H1 (cell line): Measurements from ENCODE around the gene DDIAS. TPM values are rescaled to one million over a fixed set of nuclear protein-coding genes. Genes with fewer than 3 reads are reported as not detected.

Experiments
- CTCF ChIA-PET: fragments of 300-600 bp; sonication (Branson Sonifier 250); formaldehyde crosslinking; loops from one replicate; lab custom pipeline; 2021; ENCODE audit not compliant: partially characterized antibody; lab: Charles Lee
- POLR2A ChIA-PET: fragments of 300-600 bp; sonication (Branson Sonifier 250); formaldehyde crosslinking; loops from one replicate; lab custom pipeline; 2021; ENCODE audit warnings: inconsistent platforms; ENCODE audit not compliant: partially characterized antibody; lab: Charles Lee
- DNase-seq, 2 experiments: peaks; one replicate each; pipeline versions ENCODE4 v3.0.0 to v3.0.0-alpha.2; 2010 to 2022; ENCODE audit warnings: low spot score in 2 of 2, low read depth in 1 of 2, mixed read lengths in 1 of 2
- FAIRE-seq: peaks from 2 replicates; lab custom pipeline; 2011; peaks lifted over from hg19 to GRCh38; lab: Jason Lieb, UNC
- H2AFZ ChIP-seq: 2 replicates; pipeline ENCODE4 v1.8.1; 2012; ENCODE audit warnings: low read length, inconsistent platforms
- H2AK5ac ChIP-seq: 2 replicates; pipeline ENCODE4 v1.6.1; 2013; ENCODE audit warnings: low read depth, low read length
- H2BK120ac ChIP-seq: replicated peaks from 2 replicates; pipeline ENCODE3; 2013; ENCODE audit warnings: low read depth, low read length, inconsistent platforms
- H2BK12ac ChIP-seq: 2 replicates; pipeline ENCODE4 v1.6.1; 2013; ENCODE audit warnings: low read depth, low read length
- H2BK15ac ChIP-seq: 2 replicates; pipeline ENCODE4 v1.6.1; 2013; ENCODE audit warnings: low read length
- H2BK20ac ChIP-seq: 2 replicates; pipeline ENCODE4 v1.6.1; 2013; ENCODE audit warnings: low read length
- H2BK5ac ChIP-seq: 2 replicates; pipeline ENCODE4 v1.6.1; 2013; ENCODE audit warnings: low read depth, low read length
- H3K14ac ChIP-seq: 2 replicates; pipeline ENCODE4 v1.6.1; 2013; ENCODE audit warnings: inconsistent platforms; ENCODE audit not compliant: insufficient read length
- H3K18ac ChIP-seq: 2 replicates; pipeline ENCODE4 v1.6.1; 2013; ENCODE audit warnings: low read length; ENCODE audit errors: extremely low read depth
- H3K23ac ChIP-seq: 2 replicates; pipeline ENCODE4 v1.6.1; 2013; ENCODE audit warnings: inconsistent platforms; ENCODE audit not compliant: insufficient read length
- H3K23me2 ChIP-seq: 2 replicates; pipeline ENCODE4 v1.6.1; 2013; ENCODE audit warnings: low read depth, low read length
- H3K27ac ChIP-seq: 2 replicates; pipeline ENCODE4 v1.6.1; 2011; ENCODE audit warnings: low read depth, low read length, inconsistent platforms
- H3K27me3 ChIP-seq, 4 experiments: replicated peaks in 1 of 4; 1 replicate in 1 of 4; 2 replicates in 3 of 4; pipeline versions ENCODE4 v1.6.1 to v1.8.1; 2011 to 2013; ENCODE audit warnings: low read length in 3 of 4, mild to moderate bottlenecking in 3 of 4, inconsistent platforms in 2 of 4, mixed read lengths in 2 of 4, moderate library complexity in 1 of 4; ENCODE audit not compliant: control insufficient read depth in 3 of 4, insufficient read depth in 3 of 4; ENCODE audit errors: extremely low read depth in 1 of 4
- H3K36me3 ChIP-seq, 4 experiments: 2 replicates each; pipeline versions ENCODE4 v1.6.1 to v1.8.1; 2011 to 2013; ENCODE audit warnings: mild to moderate bottlenecking in 4 of 4, low read length in 3 of 4, moderate library complexity in 2 of 4, control low read depth in 1 of 4, inconsistent platforms in 1 of 4; ENCODE audit not compliant: insufficient read depth in 4 of 4, control insufficient read depth in 2 of 4
- H3K4ac ChIP-seq: replicated peaks from 2 replicates; pipeline ENCODE3; 2013; ENCODE audit warnings: low read length, low read depth, mixed read lengths, inconsistent platforms; ENCODE audit not compliant: insufficient read length
- H3K4me1 ChIP-seq, 4 experiments: replicated peaks in 1 of 4; 1 replicate in 1 of 4; 2 replicates in 3 of 4; pipeline versions ENCODE4 v1.6.1 to v1.8.1; 2011 to 2013; ENCODE audit warnings: low read length in 3 of 4, inconsistent platforms in 2 of 4, mixed read lengths in 1 of 4; ENCODE audit not compliant: insufficient read depth in 4 of 4, control insufficient read depth in 3 of 4
- H3K4me2 ChIP-seq, 2 experiments: 2 replicates each; pipeline versions ENCODE4 v1.6.1 to v1.8.1; 2011 to 2013; ENCODE audit warnings: low read depth in 2 of 2, low read length in 2 of 2, control low read depth in 1 of 2, inconsistent platforms in 1 of 2, mild to moderate bottlenecking in 1 of 2; ENCODE audit not compliant: insufficient read depth in 1 of 2
- H3K4me3 ChIP-seq, 4 experiments: fragments of 200-600, 300-600 bp in 1 of 4; sonication (generic), shearing (Covaris generic), sonication (Bioruptor Twin) in 1 of 4; 2 replicates each; pipeline versions ENCODE4 v1.5.1 to v1.8.1; 2011 to 2016; ENCODE audit warnings: low read length in 4 of 4, low read depth in 3 of 4, control low read depth in 2 of 4, inconsistent platforms in 2 of 4, mild to moderate bottlenecking in 2 of 4, mixed read lengths in 1 of 4, moderate library complexity in 1 of 4; ENCODE audit not compliant: insufficient read depth in 2 of 4; ENCODE audit errors: extremely low read depth in 1 of 4
- H3K56ac ChIP-seq: replicated peaks from 2 replicates; pipeline ENCODE3; 2013; ENCODE audit warnings: low read depth, mild to moderate bottlenecking, mixed read lengths, low read length, inconsistent platforms; ENCODE audit not compliant: insufficient read length
- H3K79me1 ChIP-seq: 2 replicates; pipeline ENCODE4 v1.6.1; 2013; ENCODE audit warnings: low read depth, low read length, control low read depth
- H3K79me2 ChIP-seq, 2 experiments: 2 replicates each; pipeline versions ENCODE4 v1.6.1 to v1.8.1; 2012 to 2013; ENCODE audit warnings: low read length in 2 of 2, mild to moderate bottlenecking in 2 of 2, inconsistent platforms in 1 of 2; ENCODE audit not compliant: insufficient read depth in 2 of 2, control insufficient read depth in 1 of 2
- H3K9ac ChIP-seq, 4 experiments: replicated peaks in 1 of 4; 1 replicate in 1 of 4; 2 replicates in 3 of 4; pipeline versions ENCODE4 v1.6.1 to v1.8.1; 2011 to 2013; ENCODE audit warnings: low read depth in 3 of 4, low read length in 3 of 4, control low read depth in 2 of 4, mild to moderate bottlenecking in 2 of 4, moderate library complexity in 2 of 4, inconsistent platforms in 1 of 4; ENCODE audit errors: extremely low read depth in 1 of 4
- H3K9me3 ChIP-seq, 2 experiments: 2 replicates each; pipeline versions ENCODE4 v1.6.1 to v1.8.1; 2012 to 2013; ENCODE audit warnings: mild to moderate bottlenecking in 2 of 2, moderate library complexity in 2 of 2, control low read depth in 1 of 2, inconsistent platforms in 1 of 2, low read depth in 1 of 2, low read length in 1 of 2, mixed read lengths in 1 of 2; ENCODE audit not compliant: insufficient read depth in 2 of 2
- H4K20me1 ChIP-seq, 2 experiments: replicated peaks in 1 of 2; 2 replicates each; pipeline versions ENCODE3 to v1.8.1; 2011 to 2013; ENCODE audit warnings: inconsistent platforms in 2 of 2, low read length in 2 of 2, mild to moderate bottlenecking in 1 of 2; ENCODE audit not compliant: insufficient read depth in 2 of 2, control insufficient read depth in 1 of 2
- H4K5ac ChIP-seq: 2 replicates; pipeline ENCODE4 v1.6.1; 2013; ENCODE audit warnings: low read length, low read depth, mixed read lengths, inconsistent platforms; ENCODE audit not compliant: insufficient read length
- H4K8ac ChIP-seq: 2 replicates; pipeline ENCODE4 v1.8.0; 2013; ENCODE audit warnings: mild to moderate bottlenecking, moderate library complexity, low read length, inconsistent platforms; ENCODE audit not compliant: insufficient read depth; ENCODE audit errors: extremely low read depth
- H4K91ac ChIP-seq: replicated peaks from 2 replicates; pipeline ENCODE3; 2013; ENCODE audit warnings: low read length, mixed read lengths, inconsistent platforms; ENCODE audit not compliant: insufficient read length
- CBX8 ChIP-seq: fragments of 300-800, 300-1000 bp; sonication (generic); IDR thresholded peaks from 2 replicates; pipeline ENCODE4 v1.7.1; 2016; ENCODE audit warnings: low read depth, low read length, borderline replicate concordance
- FOSL1 ChIP-seq: IDR thresholded peaks from 2 replicates; pipeline ENCODE4 v1.6.1; 2011; ENCODE audit warnings: mild to moderate bottlenecking, low read depth, low read length, moderate library complexity; ENCODE audit not compliant: insufficient read depth
- KDM5A ChIP-seq: fragments of 200-600 bp; IDR thresholded peaks from 2 replicates; pipeline ENCODE4 v1.7.1; 2012; ENCODE audit warnings: mild to moderate bottlenecking, low read length, inconsistent platforms, mixed read lengths
- POLR2A ChIP-seq, 2 experiments: IDR thresholded peaks; 1 replicate in 1 of 2; 2 replicates in 1 of 2; pipeline ENCODE4 v1.6.1; 2011; ENCODE audit warnings: low read depth in 2 of 2, low read length in 2 of 2, mild to moderate bottlenecking in 2 of 2; ENCODE audit errors: control extremely low read depth in 1 of 2
- SAP30 ChIP-seq: fragments of 300-600 bp; sonication (generic); IDR thresholded peaks from 2 replicates; pipeline ENCODE4 v1.7.1; 2012; ENCODE audit warnings: low read length, moderate library complexity, mild to moderate bottlenecking, inconsistent platforms; ENCODE audit not compliant: insufficient read depth, insufficient replicate concordance
- SIN3A ChIP-seq, 2 experiments: IDR thresholded peaks in 1 of 2; conservative IDR thresholded peaks in 1 of 2; 2 replicates each; pipeline ENCODE4 v1.6.1; 2011 to 2012; ENCODE audit warnings: low read length in 2 of 2, improper control_type of control experiment in 1 of 2, low read depth in 1 of 2, mild to moderate bottlenecking in 1 of 2
- YY1 ChIP-seq: IDR thresholded peaks from 2 replicates; pipeline ENCODE4 v1.6.1; 2011; ENCODE audit warnings: low read depth, mild to moderate bottlenecking, low read length
- WGBS, 2 experiments: shearing (Covaris generic) in 1 of 2; methylation state at CpG; one replicate each; pipeline versions ENCODE4 v1.1.6 to v1.1.7; 2013 to 2015; ENCODE audit warnings: low lambda C conversion rate in 2 of 2, mixed read lengths in 2 of 2, inconsistent platforms in 1 of 2, low coverage in 1 of 2, missing lambda C conversion rate in 1 of 2; ENCODE audit not compliant: insufficient replicate concordance in 2 of 2, insufficient coverage in 1 of 2, insufficient read length in 1 of 2; ENCODE audit errors: extremely low coverage in 1 of 2, missing lambda C conversion rate in 1 of 2; 5-methylcytosine and 5-hydroxymethylcytosine counted together
- polyA plus RNA-seq, 7 experiments: library from polyadenylated mRNA; depleted of rRNA in 3 of 7; stranded (reverse) in 5 of 7; unstranded in 2 of 7; fragments of >200 nt in 5 of 7; fragments of 200-250 nt in 2 of 7; gene quantifications; 1 replicate in 5 of 7; 2 replicates in 1 of 7; 4 replicates in 1 of 7; pipeline versions ENCODE4 v1.2.1 to v1.2.3, GENCODE V29; 2011 to 2013; ENCODE audit warnings: missing spikeins in 2 of 7, mixed read lengths in 2 of 7
- total RNA-seq: library from RNA; stranded (reverse); fragmentation: NEBNext Ultra II Directional; extraction: Animal tissue kit (Norgen Biotek cat#: 25700); gene quantifications from 2 replicates; pipeline ENCODE4 v1.2.1, GENCODE V29; 2021

Gene DDIAS
- total and polyA plus RNA-seq, 2 of the 8 experiments (the other 6 are each of a cell fraction or from before 2014, with no cell fraction given) = 11.6 to 25.7 TPM

DNA sequence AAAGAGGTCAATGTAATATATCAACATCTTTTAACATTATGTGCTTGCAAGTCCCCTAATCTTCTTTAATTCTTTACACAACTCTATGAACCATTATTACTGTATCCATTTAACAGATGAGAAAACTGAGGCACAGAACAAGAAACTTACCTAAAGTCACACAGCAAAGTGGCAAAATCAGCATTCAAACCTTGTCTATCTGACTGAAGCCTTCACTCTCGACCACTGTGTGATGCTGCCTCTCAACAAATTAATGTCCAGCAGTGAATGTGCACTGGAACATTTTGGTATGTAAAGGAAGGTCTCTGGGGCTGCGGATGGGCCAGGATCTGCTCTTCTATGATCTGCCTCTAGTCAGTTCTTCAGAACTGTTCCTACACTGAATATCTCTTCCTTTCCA lies 43.4 kb upstream of the DDIAS start:
- Histone ChIP-seq H3K14ac (no peak overlapping the region), H2BK20ac (no peak overlapping the region), H4K91ac (no peak overlapping the region), H4K8ac (no peak overlapping the region), H3K36me3 (no peaks in the 10 kb centered on the region), H3K9me3 (no peaks in the 10 kb centered on the region), H3K18ac (no peak overlapping the region), H3K56ac (no peak overlapping the region), H3K79me1 (no peaks in the 10 kb centered on the region), H4K20me1 (peaks cover 0 to 2% of the 10 kb centered on the region in 2 experiments), H3K4me3 (no peak overlapping the region), H3K4ac (no peak overlapping the region), H2AFZ (no peak overlapping the region), H2BK120ac (no peak overlapping the region), H2AK5ac (no peak overlapping the region), H3K4me1 (no peaks in the 10 kb centered on the region), H3K79me2 (no peaks in the 10 kb centered on the region), H3K9ac (no peak overlapping the region), H2BK5ac (no peak overlapping the region), H4K5ac (no peak overlapping the region), H3K23ac (no peak overlapping the region), H2BK12ac (no peak overlapping the region), H3K27me3 (no peaks in the 10 kb centered on the region), H3K4me2 (no peak overlapping the region), H3K27ac (no peak overlapping the region), H3K23me2 (no peaks in the 10 kb centered on the region), H2BK15ac (no peak overlapping the region)
- ChIA-PET CTCF (interaction anchor here (0.8 to 2.0 kb wide), 2 partner anchors 10 to 140 kb away, joined by 3 to 8 read pairs; no protein-coding TSS in a partner anchor), POLR2A (no interaction called here)
- WGBS, 2 experiments = 85% methylated on average over 2 of the region's 2 CpGs; no CpG with 5 or more reads in 1 of the 2 experiments
- TF ChIP-seq CBX8 (no peak), YY1 (no peak), SIN3A (conservative IDR thresholded peaks at IDR 0.05 in 1 of 2, IDR thresholded peaks at IDR 0.05 in 1 of 2; ENCODE audit: low read depth in 1 of 2, low read length in 2 of 2) (no peak), POLR2A (IDR thresholded peaks at IDR 0.05; ENCODE audit: control extremely low read depth in 1 of 2, low read depth in 2 of 2, low read length in 2 of 2) (no peak), KDM5A (no peak), FOSL1 (no peak), SAP30 (no peak)
- DNase-seq (no peak), FAIRE-seq (peak; percentile 39)
